Activated CD4-positive, alpha-beta T cell treated with anti-CD3 and anti-CD28 coated beads, Interleukin-2, amount 10 ng/mL, durations not matched to agents 7 days and 5 days (primary cell): ENCODE measurements around the gene ANKZF1. TPM values are rescaled to one million over a fixed set of nuclear protein-coding genes. Genes with fewer than 3 reads are reported as not detected.
A peak's percentile ranks its signal among the peaks of the same experiment; 100 is the strongest.

ENCODE experiments used
- CTCF ChIA-PET: fragments of 350-600 bp; sonication (Branson Sonifier 250); formaldehyde crosslinking; loops from one replicate; lab custom pipeline; 2021; ENCODE audit warnings: antibody characterized with exemption; lab: Charles Lee
- POLR2A ChIA-PET: fragments of 350-600 bp; sonication (Branson Sonifier 250); formaldehyde crosslinking; loops from one replicate; lab custom pipeline; 2021; ENCODE audit warnings: antibody characterized with exemption; lab: Charles Lee
- DNase-seq: peaks from one replicate; pipeline ENCODE4 v3.0.0-alpha.2; 2020
- H3K27ac Mint-ChIP-seq: one replicate; pipeline ENCODE4 v1.8.0; 2021; ENCODE audit warnings: mild to moderate bottlenecking, moderate library complexity, mixed read lengths
- H3K27me3 Mint-ChIP-seq: one replicate; pipeline ENCODE4 v1.8.0; 2021; ENCODE audit warnings: mixed read lengths
- H3K36me3 Mint-ChIP-seq: one replicate; pipeline ENCODE4 v1.8.0; 2021; ENCODE audit warnings: low read depth, mixed read lengths
- H3K4me1 Mint-ChIP-seq: one replicate; pipeline ENCODE4 v1.8.0; 2021; ENCODE audit warnings: mixed read lengths
- H3K4me3 Mint-ChIP-seq: one replicate; pipeline ENCODE4 v1.8.0; 2021; ENCODE audit warnings: mild to moderate bottlenecking, moderate library complexity, mixed read lengths
- H3K9me3 Mint-ChIP-seq: one replicate; pipeline ENCODE4 v1.8.0; 2021; ENCODE audit warnings: mixed read lengths
- total RNA-seq, 2 experiments: library from RNA; stranded (reverse); gene quantifications; one replicate each; pipeline ENCODE4 v1.2.3, GENCODE V29; 2021

ANKZF1 gene, protein sequence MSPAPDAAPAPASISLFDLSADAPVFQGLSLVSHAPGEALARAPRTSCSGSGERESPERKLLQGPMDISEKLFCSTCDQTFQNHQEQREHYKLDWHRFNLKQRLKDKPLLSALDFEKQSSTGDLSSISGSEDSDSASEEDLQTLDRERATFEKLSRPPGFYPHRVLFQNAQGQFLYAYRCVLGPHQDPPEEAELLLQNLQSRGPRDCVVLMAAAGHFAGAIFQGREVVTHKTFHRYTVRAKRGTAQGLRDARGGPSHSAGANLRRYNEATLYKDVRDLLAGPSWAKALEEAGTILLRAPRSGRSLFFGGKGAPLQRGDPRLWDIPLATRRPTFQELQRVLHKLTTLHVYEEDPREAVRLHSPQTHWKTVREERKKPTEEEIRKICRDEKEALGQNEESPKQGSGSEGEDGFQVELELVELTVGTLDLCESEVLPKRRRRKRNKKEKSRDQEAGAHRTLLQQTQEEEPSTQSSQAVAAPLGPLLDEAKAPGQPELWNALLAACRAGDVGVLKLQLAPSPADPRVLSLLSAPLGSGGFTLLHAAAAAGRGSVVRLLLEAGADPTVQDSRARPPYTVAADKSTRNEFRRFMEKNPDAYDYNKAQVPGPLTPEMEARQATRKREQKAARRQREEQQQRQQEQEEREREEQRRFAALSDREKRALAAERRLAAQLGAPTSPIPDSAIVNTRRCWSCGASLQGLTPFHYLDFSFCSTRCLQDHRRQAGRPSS
- 100 to 1,000 TPM in 1 of 2 experiments, 10 to 100 TPM in 1; 92.0 to 100 TPM for total RNA-seq

DNA sequence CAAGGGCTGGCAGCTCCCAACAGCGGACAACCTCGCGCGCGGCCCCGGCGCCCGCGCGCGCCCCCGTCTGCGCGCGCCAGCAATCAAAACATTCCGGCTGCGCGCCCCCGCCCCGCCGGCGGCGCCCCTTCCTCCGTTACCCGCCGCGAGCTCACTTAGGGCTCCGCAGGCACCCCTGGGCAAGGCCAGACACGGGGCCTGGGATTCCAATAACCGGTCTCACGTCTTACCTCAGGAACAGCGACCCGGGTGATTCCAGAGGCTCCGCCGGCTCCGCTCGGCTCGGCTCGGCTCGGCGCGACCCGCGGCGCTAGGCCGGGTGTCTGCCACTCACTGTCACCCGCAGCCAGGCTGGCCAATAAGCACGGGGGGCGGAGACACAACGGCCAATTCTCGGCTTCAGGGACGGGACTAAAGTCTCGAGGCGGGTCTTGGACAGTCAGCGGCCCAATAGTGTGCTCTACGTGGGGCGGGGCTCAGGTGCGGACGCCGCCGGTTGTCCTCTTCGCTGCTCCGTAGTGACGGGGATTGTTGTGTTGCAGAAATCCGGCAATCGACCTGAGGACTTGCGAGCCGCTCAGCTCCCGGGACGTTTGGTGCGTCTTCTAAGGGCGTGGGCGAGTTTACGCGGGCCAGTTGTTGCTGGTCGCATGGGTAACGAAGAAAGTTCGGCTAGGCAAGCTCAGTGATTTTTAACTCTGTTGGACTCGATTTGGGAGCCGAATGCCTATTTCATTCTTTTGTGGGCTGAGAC lies at the start of gene ANKZF1, which contains the start of gene ATG9A:
ANKZF1 (plus strand) TSS at position 502 of the 754 bp plus-strand sequence. CDS start 452 bp downstream, outside the sequence.
ATG9A (minus strand) TSS at position 332 of the 754 bp plus-strand sequence. CDS start 1,612 bp downstream, outside the sequence.
- H3K4me3 Mint-ChIP-seq = peak within 1 kb of the TSS; percentile 98
- peak within 1 kb of the TSS; percentile 100 for H3K27ac Mint-ChIP-seq
- DNase-seq = peak; percentile 100
- H3K27me3 Mint-ChIP-seq = no peaks in the 10 kb centered on the region
- CTCF ChIA-PET = interaction anchor here (0.8 to 2.2 kb wide), 9 partner anchors 11 to 159 kb away, joined by 3 to 14 read pairs (median 4); partner anchors contain the start of genes CNPPD1, GLB1L and STK16
- peaks cover 60% of the 10 kb centered on the region for H3K4me1 Mint-ChIP-seq
- peaks cover 62% of the 10 kb centered on the region for H3K36me3 Mint-ChIP-seq
- POLR2A ChIA-PET = interaction anchor here (0.8 to 1.2 kb wide), 4 partner anchors 11 to 23 kb away, joined by 3 read pairs; partner anchors contain the start of genes ABCB6 and ZFAND2B
- no peaks in the 10 kb centered on the region for H3K9me3 Mint-ChIP-seq

DNA sequence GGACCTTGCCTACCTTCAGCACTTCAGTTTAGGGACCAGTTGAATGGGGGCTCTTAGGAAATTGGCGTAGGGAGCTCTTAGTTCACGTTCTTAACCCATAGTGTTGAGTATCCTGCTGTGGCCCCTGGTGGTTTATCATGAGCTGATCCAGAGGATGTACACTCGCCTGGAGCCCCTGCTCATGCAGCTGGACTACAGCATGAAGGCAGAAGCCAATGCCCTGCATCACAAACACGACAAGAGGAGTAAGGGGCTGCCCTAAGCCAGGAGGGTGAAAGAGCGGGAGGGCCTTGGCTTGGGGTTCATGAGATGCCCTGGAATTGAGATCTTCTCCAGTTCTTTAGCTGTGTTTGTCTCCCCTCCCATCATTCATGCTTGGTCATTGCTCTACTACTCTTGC lies 48.6 kb upstream of the ANKZF1 start:
- Mint-ChIP-seq H3K4me3 (no peak overlapping the region), H3K4me1 (peaks cover 64% of the 10 kb centered on the region), H3K36me3 (peaks cover 53% of the 10 kb centered on the region), H3K9me3 (no peaks in the 10 kb centered on the region), H3K27me3 (no peaks in the 10 kb centered on the region), H3K27ac (peak overlapping the region; percentile 78)
- CTCF ChIA-PET = interaction anchor here (0.6 to 7.2 kb wide), 9 partner anchors 9 to 114 kb away, joined by 3 to 40 read pairs (median 7); partner anchors contain the start of genes NHEJ1, SLC23A3 and ZFAND2B
- no peak for DNase-seq
- POLR2A ChIA-PET = no interaction called here

DNA sequence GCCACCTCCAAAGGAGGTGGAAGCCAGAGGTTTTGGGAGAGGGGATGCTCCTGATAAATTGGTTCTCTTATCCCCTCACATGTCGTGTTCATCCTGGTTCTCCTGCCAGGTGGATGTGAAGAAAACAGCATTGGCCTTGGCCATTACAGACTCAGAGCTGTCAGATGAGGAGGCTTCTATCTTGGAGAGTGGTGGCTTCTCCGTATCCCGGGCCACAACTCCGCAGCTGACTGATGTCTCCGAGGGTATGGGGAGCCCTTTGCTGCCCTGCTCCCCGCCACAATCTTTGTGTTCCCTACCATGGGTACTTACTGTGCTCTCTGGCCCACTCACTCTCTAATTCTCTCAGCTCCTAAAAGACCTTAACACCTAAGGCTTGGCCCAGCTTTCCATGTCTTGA lies 48.1 kb upstream of the ANKZF1 start:
- no peak for DNase-seq
- no peaks in the 10 kb centered on the region for H3K27me3 Mint-ChIP-seq
- H3K4me3 Mint-ChIP-seq = peak overlapping the region; percentile 24
- H3K36me3 Mint-ChIP-seq = peaks cover 56% of the 10 kb centered on the region
- ChIA-PET POLR2A (interaction anchor here (1.6 kb wide), 1 partner anchor 25 kb away, joined by 4 read pairs; the partner anchor contains the start of gene ZFAND2B), CTCF (interaction anchor here (0.6 to 7.2 kb wide), 10 partner anchors 10 to 113 kb away, joined by 3 to 40 read pairs (median 6); partner anchors contain the start of genes NHEJ1, SLC23A3 and ZFAND2B)
- H3K27ac Mint-ChIP-seq = peak overlapping the region; percentile 72
- no peaks in the 10 kb centered on the region for H3K9me3 Mint-ChIP-seq
- H3K4me1 Mint-ChIP-seq = peaks cover 66% of the 10 kb centered on the region

DNA sequence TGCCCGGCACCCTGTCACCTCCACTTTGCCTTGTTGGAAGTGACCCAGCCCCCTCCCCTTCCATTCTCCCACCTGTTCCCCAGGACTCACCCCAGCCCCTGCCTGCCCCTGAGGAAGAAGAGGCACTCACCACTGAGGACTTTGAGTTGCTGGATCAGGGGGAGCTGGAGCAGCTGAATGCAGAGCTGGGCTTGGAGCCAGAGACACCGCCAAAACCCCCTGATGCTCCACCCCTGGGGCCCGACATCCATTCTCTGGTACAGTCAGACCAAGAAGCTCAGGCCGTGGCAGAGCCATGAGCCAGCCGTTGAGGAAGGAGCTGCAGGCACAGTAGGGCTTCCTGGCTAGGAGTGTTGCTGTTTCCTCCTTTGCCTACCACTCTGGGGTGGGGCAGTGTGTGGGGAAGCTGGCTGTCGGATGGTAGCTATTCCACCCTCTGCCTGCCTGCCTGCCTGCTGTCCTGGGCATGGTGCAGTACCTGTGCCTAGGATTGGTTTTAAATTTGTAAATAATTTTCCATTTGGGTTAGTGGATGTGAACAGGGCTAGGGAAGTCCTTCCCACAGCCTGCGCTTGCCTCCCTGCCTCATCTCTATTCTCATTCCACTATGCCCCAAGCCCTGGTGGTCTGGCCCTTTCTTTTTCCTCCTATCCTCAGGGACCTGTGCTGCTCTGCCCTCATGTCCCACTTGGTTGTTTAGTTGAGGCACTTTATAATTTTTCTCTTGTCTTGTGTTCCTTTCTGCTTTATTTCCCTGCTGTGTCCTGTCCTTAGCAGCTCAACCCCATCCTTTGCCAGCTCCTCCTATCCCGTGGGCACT lies 47.1 kb upstream of the ANKZF1 start:
- POLR2A ChIA-PET = interaction anchor here (0.7 to 1.6 kb wide), 3 partner anchors 11 to 24 kb away, joined by 3 to 4 read pairs (median 4); partner anchors contain the start of gene ZFAND2B
- Mint-ChIP-seq H3K4me1 (peaks cover 63% of the 10 kb centered on the region), H3K27me3 (no peaks in the 10 kb centered on the region), H3K9me3 (no peaks in the 10 kb centered on the region), H3K36me3 (peaks cover 61% of the 10 kb centered on the region), H3K27ac (peak overlapping the region; percentile 72), H3K4me3 (peak overlapping the region; percentile 24)
- CTCF ChIA-PET = interaction anchor here (1.0 to 7.2 kb wide), 10 partner anchors 10 to 112 kb away, joined by 3 to 40 read pairs (median 8); partner anchors contain the start of genes NHEJ1 and ZFAND2B
- DNase-seq = no peak

DNA sequence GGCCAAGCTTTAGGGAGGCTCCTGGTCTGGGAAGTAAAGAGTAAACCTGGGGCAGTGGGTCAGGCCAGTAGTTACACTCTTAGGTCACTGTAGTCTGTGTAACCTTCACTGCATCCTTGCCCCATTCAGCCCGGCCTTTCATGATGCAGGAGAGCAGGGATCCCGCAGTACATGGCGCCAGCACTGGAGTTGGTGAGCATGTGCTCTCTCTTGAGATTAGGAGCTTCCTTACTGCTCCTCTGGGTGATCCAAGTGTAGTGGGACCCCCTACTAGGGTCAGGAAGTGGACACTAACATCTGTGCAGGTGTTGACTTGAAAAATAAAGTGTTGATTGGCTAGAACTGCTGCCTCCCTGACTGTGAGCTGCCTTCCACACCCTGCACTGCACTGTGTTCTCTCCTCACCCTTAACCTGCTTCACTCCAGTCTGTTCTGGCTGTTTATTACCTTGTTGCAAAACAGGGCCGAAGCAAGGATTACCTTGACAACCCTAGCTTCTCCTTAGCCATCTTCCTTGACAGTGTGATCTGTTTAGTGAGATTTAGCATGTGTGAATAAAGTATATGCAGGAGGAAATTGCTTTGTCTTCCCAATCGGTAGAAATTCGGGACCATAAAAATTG lies 46.3 kb upstream of the ANKZF1 start:
- H3K4me3 Mint-ChIP-seq = no peak overlapping the region
- POLR2A ChIA-PET = interaction anchor here (1.1 kb wide), 1 partner anchor 11 kb away, joined by 3 read pairs; no protein-coding TSS in a partner anchor
- peaks cover 61% of the 10 kb centered on the region for H3K36me3 Mint-ChIP-seq
- no peak for DNase-seq
- H3K27ac Mint-ChIP-seq = peak overlapping the region; percentile 56
- peaks cover 61% of the 10 kb centered on the region for H3K4me1 Mint-ChIP-seq
- CTCF ChIA-PET = interaction anchor here (1.0 to 7.2 kb wide), 7 partner anchors 9 to 112 kb away, joined by 3 to 40 read pairs (median 10); partner anchors contain the start of genes NHEJ1 and ZFAND2B
- no peaks in the 10 kb centered on the region for H3K9me3 Mint-ChIP-seq
- no peaks in the 10 kb centered on the region for H3K27me3 Mint-ChIP-seq

DNA sequence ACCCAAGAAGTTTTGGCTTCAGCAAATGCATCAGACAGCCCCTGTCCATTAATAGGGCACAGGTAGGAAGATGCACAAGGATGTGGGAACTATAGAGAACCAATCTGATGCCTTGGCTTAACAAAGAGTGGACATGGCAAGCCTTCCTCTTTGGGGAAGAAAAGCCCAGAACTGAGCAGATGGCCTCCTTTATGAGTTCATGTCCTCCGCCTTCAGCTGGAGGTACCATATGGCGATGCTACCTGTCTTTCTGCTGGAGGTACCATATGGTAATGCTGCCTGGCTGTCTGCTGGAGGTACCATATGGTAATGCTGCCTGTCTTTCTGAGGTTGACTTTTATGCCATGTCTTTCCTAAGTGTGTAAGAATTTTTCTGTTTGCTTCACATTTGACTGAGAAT lies 45.5 kb upstream of the ANKZF1 start:
- Mint-ChIP-seq H3K4me1 (peaks cover 58% of the 10 kb centered on the region), H3K27me3 (no peaks in the 10 kb centered on the region), H3K9me3 (no peaks in the 10 kb centered on the region), H3K36me3 (peaks cover 60% of the 10 kb centered on the region), H3K27ac (no peak overlapping the region), H3K4me3 (no peak overlapping the region)
- DNase-seq = no peak
- POLR2A ChIA-PET = no interaction called here
- CTCF ChIA-PET = interaction anchor here (1.2 to 7.2 kb wide), 3 partner anchors 9 to 14 kb away, joined by 3 to 40 read pairs (median 10); partner anchors contain the start of gene SLC23A3

DNA sequence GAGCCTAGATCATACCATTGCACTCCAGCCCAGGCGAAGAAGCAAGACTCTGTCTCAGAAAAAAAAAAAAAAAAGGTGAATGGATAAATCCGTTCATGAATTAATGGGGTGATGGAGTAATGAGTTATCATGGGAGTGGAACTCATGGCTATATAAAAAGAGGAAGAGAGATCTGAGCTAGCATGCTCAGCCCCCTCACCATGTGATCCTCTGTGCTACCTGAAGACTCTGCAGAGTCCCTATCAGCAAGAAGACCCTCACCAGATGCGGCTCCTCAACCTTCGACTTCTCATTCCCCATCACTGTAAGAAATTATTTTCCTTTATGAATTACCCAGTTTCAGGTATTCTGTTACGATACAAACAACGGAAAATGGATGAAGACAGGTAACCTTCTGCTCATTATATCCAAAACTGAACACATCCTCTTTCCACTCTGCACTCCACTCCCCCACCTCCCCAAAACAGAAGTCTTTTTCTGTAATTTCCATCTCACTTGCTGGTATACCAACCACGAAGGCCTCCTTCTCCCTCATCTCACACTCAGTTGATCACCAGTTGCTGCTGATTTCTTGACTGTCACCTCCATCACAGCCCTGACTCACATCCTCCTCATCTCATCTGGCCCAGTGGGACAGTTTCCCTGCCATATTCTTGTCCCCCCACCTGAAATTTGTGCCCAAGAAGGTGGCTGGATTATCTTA lies 42.7 kb upstream of the ANKZF1 start:
- CTCF ChIA-PET = no interaction called here
- H3K4me1 Mint-ChIP-seq = peaks cover 30% of the 10 kb centered on the region
- H3K4me3 Mint-ChIP-seq = no peak overlapping the region

DNA sequence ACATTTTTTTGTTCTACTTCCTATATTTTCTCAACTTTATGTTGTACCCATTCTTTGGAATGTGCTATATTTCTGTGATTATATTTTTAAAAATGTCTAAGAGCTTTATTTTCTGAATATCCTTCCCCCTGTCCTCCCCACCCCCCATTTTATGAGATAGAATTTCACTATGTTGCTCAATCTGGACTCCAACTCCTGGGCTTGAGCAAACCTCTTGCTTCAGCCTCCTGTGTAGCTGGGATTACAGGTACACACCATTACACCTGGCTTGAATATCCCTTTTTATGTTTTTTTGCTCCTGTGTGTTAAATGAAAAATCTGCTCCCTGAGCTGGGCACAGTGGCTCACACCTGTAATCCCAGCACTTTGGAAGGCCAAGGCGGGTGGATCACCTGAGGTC lies 32.2 kb upstream of the ANKZF1 start:
- POLR2A ChIA-PET = no interaction called here
- Mint-ChIP-seq H3K4me1 (peaks cover 7% of the 10 kb centered on the region), H3K36me3 (no peaks in the 10 kb centered on the region), H3K27me3 (no peaks in the 10 kb centered on the region), H3K9me3 (no peaks in the 10 kb centered on the region), H3K4me3 (no peak overlapping the region), H3K27ac (no peak overlapping the region)
- CTCF ChIA-PET = interaction anchor here (1.0 to 7.5 kb wide), 5 partner anchors 15 to 168 kb away, joined by 3 to 40 read pairs (median 4); partner anchors contain the start of gene CNPPD1
- DNase-seq = no peak

More for the DNA sequence above, 42.7 kb upstream of the ANKZF1 start:
- Mint-ChIP-seq H3K27me3 (no peaks in the 10 kb centered on the region), H3K27ac (no peak overlapping the region), H3K9me3 (no peaks in the 10 kb centered on the region), H3K36me3 (peaks cover 37% of the 10 kb centered on the region)
- DNase-seq = no peak
- POLR2A ChIA-PET = no interaction called here

DNA sequence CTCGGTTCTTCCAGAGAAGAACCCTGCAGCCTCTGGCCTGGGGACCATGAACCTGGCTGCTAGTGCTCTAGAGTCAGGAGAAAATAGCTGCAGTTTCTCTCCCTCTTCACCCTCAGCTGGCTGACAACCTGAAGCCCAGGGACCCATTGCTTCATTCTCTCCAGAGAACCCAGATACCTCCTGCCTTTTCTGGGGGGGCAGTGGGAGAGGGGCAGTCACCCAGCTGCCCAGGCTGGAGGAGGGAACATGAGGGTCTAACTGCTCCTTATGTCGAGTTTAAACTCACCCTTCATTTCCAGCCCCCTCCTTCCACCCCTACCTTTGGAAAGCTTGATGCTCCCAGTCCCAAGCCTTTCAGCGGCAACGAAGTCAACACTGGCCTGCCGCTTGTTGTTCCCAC lies 30.6 kb upstream of the ANKZF1 start:
- H3K4me3 Mint-ChIP-seq = no peak overlapping the region
- ChIA-PET POLR2A (no interaction called here), CTCF (interaction anchor here (0.8 to 7.5 kb wide), 5 partner anchors 11 to 468 kb away, joined by 3 to 40 read pairs (median 5); partner anchors contain the start of gene CNPPD1)
- H3K4me1 Mint-ChIP-seq = peaks cover 7% of the 10 kb centered on the region
- H3K36me3 Mint-ChIP-seq = no peaks in the 10 kb centered on the region
- no peak for DNase-seq
- no peak overlapping the region for H3K27ac Mint-ChIP-seq
- no peaks in the 10 kb centered on the region for H3K27me3 Mint-ChIP-seq
- H3K9me3 Mint-ChIP-seq = no peaks in the 10 kb centered on the region
